SH-SY5Y (cell line): ENCODE data around the gene OR6B1.

Source experiments
- GATA2 ChIP-seq: IDR thresholded peaks from 2 replicates; pipeline ENCODE4 v1.6.1; 2011; ENCODE audit warnings: mild to moderate bottlenecking, low read depth, low read length
- GATA3 ChIP-seq: IDR thresholded peaks from 2 replicates; pipeline ENCODE4 v1.6.1; 2011; ENCODE audit warnings: low read depth, mild to moderate bottlenecking, low read length, moderate library complexity

DNA sequence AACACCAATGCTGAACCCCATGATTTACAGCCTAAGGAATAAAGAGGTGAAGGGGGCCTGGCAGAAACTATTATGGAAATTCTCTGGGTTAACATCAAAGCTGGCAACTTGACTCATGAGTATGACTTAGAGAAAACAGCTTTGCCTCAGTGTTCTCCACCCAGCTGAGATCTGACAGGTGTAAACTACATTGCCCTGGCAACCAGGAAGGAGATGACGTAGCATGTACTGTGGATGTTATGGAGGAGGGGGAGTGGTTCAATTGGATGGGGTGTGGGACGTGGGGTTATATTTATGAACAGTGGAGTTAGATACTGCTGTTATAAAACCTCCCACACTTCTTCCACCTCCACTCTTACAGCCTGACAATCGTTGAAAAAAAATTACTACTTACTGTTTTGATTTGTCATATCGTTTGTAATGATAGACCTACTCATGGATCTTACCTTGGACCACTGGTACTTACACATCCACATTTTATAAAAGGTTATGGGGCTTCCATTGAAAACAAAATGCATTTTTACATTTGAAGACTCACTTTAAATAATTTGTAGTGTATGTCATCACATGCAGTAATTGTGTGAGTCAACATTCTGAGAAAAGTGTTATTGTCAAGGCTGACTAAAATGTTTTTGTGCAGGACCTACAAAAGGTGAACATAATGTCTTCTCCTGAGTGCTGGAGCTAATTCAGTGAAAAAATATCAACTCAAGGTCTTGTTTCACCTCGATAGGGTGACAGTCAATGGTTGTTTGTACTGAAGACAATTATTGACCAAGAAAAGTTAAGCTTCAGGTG, 39.1 kb upstream of the OR6B1 start:
- TF ChIP-seq GATA3 (no peak), GATA2 (no peak)
